ENCODE results near the gene ADA. TPM values are rescaled to one million over a fixed set of nuclear protein-coding genes. Genes with fewer than 3 reads are reported as not detected.

ADA gene
- 49.8 to 59.5 TPM (median 57.1 TPM) in 5 replicates for total RNA-seq (2022; extraction: Qiagen RNA extraction)

GRCh38 chr20:44651684-44652423 lies at the start of gene ADA:
ADA (minus strand) TSS chr20:44651699; CDS start chr20:44651607, 92 bp downstream.

GRCh38 chr20:44582311-44583025 lies 69.0 kb downstream of the ADA start, which contains the start of gene PKIG:
PKIG (plus strand) TSS chr20:44582579; CDS start chr20:44614557, 31,978 bp downstream.

Other genes with a start within 250 kb of the ADA start
- gene TTPAL, start 175.8 kb downstream of the ADA start, total RNA-seq (2022; extraction: Qiagen RNA extraction) = 11.0 to 14.2 TPM (median 13.7 TPM) in 5 replicates
- 70.4 to 87.2 TPM (median 79.6 TPM) in 5 replicates for gene SERINC3, start 129.6 kb downstream of the ADA start, total RNA-seq (2022; extraction: Qiagen RNA extraction)
- gene PKIG, start 69.1 kb downstream of the ADA start, total RNA-seq (2022; extraction: Qiagen RNA extraction) = 33.3 to 39.2 TPM (median 38.9 TPM) in 5 replicates
- 24.5 to 42.8 TPM (median 29.3 TPM) in 5 replicates for gene CCN5, start 63.7 kb upstream of the ADA start, total RNA-seq (2022; extraction: Qiagen RNA extraction)
- gene KCNK15, start 94.2 kb upstream of the ADA start, total RNA-seq (2022; extraction: Qiagen RNA extraction) = 0.54 to 0.77 TPM (median 0.72 TPM) in 5 replicates
- 1.2 to 1.9 TPM (median 1.5 TPM) in 5 replicates for gene RIMS4, start 158.8 kb upstream of the ADA start, total RNA-seq (2022; extraction: Qiagen RNA extraction)
- gene YWHAB, start 234.0 kb upstream of the ADA start, total RNA-seq (2022; extraction: Qiagen RNA extraction) = 188 to 218 TPM (median 193 TPM) in 5 replicates